ENCODE results near the gene MOB3C.

The MOB3C gene

DNA sequence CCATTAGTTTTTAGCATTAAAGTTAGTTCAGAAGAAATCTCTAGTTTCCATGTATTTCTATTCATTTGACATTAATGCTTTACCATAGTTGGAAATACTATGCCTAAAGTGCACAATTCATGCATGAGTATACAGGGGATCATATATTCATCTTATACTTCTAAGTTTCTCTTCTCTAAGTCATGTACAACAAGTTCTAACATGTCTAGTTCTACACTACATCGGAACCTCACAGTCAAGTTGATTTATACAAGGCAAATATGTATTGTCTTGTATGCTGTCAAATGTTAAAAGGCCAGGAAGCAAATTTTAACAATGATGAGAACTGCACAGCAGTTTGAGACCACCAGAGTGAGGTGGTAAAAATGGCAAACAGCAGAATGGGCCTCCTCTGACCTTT lies 22.9 kb upstream of the MOB3C start:
- DNase-seq (ENCODE audit: extremely low read depth in 1 of 2, low read depth in 1 of 2): no peak

DNA sequence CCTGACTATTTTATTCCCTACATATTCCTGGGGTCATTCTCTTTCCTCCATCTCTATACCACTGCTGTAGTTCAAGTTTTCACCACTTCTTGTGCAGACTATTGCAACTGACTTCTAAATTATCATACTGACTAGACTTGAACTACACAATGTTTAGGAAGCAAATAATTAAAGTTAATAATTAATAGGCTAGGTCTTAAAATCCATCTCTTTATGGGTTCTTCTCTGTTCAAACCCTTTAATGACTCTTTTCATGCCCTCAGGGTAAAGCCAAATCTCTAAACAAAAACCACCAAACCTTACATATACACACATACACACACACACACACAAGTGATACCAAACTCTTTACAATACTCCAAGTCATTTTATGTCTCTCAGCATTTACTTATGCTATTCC lies 22.3 kb upstream of the MOB3C start:
- DNase-seq (ENCODE audit: extremely low read depth in 1 of 2, low read depth in 1 of 2): no peak

DNA sequence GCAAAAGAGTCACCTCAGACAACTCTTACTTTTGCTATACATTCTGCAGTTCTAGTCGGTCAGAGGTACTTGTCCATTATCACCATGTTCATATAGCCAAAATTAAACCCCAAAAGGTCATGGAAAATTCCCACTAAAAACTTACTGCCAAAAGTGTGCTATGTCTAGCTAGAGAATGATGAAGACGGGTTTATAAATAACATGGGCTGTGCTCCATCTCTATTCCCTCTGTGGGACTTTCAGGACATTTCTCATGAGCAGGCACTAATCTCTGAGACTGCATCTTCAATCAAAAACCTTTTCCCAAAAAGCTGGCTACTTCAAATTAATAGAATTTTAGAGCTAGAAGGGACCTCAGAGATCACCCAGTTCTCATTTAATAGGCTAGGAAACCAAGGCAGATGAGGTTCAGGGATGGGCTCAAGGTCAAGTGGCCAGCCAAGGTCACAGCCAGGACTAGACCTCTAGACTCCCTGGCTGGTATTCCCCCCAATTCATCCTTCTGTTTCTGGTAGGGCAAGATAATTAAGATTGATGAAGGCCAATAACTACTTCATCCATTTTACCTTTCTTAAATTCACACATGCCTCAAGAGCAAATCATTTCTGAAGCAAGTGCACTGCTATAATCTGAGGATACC lies 21.0 kb upstream of the MOB3C start:
- no peak for DNase-seq (ENCODE audit: extremely low read depth in 1 of 2, low read depth in 1 of 2)

DNA sequence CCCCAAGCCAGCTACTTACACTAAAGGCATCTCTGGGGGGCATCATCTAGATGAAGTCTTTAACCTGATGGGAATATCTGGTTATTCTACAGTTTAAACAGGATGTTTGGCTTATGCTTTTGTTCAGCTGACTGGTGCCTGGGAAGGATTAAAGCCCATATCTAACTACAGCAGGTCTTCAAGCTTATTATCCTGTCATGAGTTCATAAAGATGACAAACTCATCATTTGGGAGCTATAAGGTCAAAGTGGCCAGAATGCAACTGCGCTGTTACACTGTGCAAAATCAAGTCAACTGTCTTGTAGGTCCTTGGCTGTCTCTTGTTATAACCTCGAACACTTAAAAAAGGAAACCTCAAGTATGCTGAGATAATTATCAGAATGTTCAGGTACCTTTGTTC lies 18.6 kb upstream of the MOB3C start:
- DNase-seq (ENCODE audit: extremely low read depth in 1 of 2, low read depth in 1 of 2): no peak

DNA sequence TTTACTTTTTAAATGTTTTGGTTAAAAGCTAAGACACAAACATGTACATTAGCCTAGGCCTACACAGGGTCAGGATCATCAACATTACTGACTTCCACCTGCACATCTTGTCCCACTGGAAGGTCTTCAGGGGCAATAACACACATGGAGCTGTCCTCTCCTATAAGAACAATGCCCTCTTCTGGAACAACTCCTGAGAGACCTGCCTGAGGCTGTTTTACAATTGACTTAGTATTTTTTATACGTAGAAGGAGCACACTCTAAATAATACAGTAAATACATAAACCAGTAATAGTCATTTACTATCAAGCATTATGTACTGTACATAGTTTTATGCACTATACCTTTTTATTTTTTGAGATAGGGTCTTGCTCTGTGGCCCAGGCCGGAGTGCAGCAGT lies 14.1 kb upstream of the MOB3C start:
- no peak for DNase-seq (ENCODE audit: extremely low read depth in 1 of 2, low read depth in 1 of 2)

DNA sequence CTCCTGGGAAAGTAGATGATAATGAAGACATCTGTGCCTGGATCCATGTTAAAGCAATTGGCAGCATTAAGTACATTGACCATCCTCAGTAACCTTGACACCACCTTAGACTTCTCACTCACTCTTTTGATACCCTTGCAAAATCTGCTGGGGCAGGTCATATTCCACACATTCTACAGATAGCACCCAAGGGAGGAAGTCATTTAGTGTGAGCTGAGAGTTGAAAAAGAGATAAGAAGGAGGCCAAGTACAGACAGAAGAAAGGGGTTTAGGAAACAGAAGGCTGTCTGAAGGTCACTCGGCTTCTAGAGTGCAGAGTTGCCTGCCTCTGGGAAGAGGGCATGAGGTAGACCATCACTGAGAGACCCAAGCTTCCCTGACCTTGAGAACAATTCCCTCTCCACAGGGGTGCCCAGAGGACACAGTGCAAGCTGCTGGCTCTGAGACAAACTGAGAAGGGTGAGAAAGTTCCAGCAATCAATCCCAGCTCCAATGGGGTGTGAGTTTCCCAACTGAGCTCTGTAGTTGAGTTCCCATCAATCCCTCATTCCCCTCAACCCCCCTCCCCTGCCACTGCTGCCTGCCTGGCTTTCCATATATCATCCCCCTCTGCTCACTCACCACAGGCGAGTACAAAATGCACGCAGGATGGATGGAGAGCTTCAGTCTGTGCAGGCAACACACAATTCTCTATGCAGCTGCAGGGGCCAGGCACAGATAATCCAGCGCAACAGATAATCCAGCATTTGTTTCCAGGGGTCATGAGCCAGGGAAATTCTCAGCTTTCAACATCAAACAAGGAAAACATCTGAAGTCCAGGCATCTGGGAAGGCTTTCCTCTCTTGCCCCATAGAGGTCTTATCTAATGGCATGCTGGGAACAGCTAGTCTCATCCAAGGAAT lies 7.4 kb upstream of the MOB3C start:
- no peak for DNase-seq (ENCODE audit: extremely low read depth in 1 of 2, low read depth in 1 of 2)

DNA sequence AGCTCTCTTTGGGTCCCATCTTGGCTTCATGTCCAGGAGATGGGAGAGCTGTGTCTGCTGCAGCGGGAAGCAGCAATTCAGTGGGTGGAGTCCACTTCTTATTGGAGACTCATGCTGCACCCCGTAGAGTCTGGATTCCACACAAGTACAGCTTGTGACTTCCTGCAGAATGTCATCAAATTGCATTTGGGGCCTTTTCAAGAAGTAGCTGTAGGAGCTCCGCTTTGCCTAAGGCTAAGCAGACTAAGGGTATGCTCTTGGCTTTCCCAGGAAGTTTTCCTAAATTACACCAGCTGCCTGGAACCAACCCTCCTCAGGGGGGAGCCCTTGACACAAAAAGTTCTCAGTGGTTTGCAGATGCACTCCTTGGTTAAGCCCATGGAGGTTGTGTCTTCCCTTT lies 5.7 kb upstream of the MOB3C start:
- DNase-seq (ENCODE audit: extremely low read depth in 1 of 2, low read depth in 1 of 2): no peak

DNA sequence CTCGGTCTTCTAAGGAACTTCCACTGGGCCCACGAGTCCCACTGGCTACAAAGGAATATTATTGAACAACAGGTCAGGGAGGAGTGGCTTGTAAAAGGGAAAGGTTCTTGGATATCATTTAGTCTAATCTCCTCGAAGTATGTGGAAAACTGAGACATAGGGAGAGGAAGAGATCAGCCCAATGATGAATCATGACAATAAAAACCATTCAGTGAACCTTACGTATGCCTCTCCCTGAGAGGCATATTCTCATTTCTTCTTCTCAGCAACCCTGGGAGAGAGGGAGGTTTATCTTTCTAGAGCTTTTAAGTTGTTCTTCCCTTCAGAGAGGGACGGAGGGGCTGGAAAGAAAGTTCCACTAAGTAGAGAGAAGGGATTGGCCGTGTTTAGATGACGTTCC lies 5.3 kb upstream of the MOB3C start:
- DNase-seq (ENCODE audit: extremely low read depth in 1 of 2, low read depth in 1 of 2): no peak

DNA sequence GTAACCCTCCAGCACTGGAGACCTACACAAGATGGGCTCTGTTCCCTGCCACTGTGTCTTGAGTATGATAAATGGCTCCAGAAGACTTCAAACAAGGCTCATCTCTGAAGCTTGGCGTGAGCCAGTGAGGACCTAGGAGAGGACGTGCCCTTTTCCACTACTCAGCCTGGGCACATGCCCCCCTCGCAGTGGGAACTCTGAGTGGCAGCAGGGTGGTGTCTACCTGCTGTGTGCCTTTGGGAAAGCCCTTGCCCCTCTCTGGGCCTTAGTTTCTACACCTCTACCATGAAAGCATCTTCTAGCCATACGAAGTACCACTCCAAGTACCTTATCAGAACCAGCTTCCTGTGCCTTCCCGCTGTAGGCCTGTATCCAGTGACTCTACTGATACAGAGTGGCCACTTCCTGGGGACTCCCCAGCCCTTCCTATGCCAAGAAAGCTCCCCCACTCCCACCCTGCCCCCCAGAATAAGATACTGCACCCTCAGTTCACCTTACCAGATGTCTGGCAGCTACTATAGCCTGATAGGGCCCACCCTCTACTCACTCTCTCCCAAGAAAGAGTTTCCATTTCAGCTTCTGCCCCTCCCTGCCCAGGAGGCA lies 3.1 kb upstream of the MOB3C start:
- DNase-seq (ENCODE audit: extremely low read depth in 1 of 2, low read depth in 1 of 2): no peak

DNA sequence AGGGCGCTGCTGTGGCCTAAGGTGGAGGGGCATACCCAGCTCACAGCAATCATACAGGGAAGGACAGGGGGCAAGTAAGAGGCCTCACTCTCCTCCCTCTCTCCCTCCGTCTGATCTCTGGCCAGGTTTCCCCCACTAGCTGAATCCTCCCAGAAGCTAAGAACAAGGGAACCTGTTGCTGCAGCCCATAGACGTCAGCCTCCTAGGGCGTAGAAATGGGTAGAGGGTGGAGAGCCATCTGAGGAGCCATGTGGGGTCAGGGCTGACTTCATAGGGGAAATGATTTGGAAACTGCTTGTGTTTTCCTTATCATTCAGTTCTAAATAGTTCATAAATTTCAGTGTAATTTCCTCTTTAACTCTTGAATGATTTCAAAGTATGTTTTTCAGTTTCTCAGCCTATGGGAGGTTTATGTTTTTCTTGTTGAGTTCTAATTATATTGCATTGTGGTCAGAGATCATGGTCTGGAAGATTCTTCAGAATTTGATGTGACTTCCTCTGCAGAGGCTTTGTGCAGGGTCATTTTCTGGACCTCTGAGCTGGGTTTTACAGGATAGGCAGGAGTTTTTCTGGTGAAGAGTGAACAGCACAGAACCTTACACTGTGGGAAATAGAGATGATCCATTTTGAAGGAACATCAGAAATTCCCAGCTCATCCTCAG lies 2.3 kb upstream of the MOB3C start:
- no peak for DNase-seq (ENCODE audit: extremely low read depth in 1 of 2, low read depth in 1 of 2)

DNA sequence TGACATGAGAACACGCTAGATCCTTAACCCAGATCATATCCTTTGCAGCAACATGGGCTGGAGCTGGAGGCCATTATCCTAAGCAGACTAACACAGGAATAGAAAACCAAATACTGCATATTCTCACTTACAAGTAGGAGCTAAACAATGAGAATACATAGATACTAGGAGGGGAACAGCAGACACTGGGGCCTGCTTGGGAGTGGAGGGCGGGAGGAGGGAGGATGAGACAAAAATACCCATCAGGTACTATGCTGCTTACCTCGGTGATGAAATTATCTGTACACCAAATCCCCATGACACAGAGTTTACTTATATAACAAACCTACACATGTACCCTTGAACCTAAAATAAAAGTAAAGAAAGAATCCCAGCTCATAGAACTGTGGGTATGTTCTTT lies 1.2 kb upstream of the MOB3C start:
- no peak for DNase-seq (ENCODE audit: extremely low read depth in 1 of 2, low read depth in 1 of 2)

DNA sequence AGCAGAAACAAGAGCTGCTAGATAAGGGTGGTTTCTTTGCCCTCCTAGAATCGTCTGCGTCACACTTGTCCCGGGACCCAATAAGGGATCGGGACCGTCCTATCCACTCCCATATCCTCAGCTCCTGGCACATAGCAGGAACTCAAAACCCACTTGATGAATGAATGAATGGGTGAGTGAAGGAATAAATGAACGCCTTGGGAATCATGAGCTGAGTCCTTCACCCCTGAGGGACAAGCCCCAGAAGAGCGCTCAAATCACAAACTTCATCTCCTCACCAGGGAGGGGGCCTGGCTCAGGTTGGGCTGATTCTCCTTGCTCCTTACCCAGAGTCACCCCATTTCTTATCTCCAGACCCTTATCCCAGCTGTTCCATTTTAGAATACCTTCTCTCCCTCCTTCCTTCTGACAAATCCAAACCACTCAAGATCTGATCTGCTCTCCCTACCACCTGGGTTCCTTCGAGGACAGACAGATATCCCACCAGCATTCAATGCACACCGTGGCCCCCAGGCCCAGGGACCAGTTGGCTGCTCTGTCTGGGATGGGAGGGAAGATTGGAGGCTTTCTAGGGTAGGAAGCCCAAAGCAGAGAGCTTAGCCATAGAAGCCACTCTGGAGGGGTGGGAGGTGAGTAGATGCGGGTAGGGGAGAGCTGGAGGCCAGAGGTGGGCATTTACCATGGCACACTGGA lies 643 bp upstream of the MOB3C start:
- no peak for DNase-seq (ENCODE audit: extremely low read depth in 1 of 2, low read depth in 1 of 2)

DNA sequence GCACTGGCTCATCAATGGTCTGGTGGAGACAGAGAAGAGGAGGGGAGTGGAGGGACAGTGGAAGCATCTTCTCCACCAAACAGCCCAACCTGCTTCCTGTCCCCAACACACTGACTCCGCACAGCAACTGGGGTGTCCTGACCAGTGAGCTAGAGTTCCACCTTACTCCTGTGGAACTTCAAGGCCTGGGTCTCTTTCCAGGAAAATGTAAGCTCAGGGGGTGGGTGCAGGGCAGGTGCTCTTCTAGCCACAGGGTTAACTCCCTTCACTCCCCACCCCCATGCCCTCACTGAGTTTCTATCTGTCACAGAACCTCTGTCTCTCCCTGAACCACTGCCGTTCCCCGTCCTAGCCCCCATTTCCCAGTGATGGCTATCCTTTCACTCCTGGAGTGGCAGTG lies 876 bp downstream of the MOB3C start:
- no peak for DNase-seq (ENCODE audit: extremely low read depth in 1 of 2, low read depth in 1 of 2)

DNA sequence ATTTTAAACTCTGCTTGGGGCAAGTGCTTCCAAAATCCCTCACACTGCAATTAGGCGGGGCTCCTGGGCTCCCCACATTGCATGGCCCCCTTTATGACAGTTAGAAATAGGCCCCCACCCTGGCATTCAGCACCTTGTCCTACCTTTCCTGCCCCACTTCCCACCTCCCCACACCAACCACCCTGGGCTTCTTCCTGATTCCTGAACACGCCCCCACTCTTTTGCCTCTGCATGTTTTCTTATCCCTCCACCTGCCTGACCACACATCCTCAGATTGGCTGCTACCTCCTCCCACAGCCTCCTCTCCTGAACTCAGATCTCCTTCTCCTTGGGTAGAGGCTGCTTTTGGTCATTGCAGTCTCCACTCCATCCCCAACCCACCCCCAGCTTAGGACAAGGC lies 1.5 kb downstream of the MOB3C start:
- DNase-seq (ENCODE audit: extremely low read depth in 1 of 2, low read depth in 1 of 2): no peak

DNA sequence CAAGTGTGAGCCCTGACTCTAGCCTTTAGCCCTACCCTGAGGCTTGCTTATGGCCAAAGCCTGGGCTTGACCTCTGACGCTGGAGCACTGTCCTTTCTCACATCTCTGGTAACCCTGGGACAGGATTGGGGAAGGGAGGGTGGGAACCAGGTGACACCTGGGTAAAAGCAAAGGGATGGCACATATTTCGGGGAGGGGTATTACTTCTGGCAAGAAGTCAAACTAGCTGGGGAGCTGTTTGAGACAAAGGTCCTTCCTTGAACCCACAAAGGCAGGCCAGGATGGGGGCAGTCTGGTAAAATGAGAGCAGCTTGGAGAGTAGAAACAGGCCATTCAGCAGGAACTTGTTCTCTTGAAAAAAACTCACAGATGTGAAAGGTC lies 2.0 kb downstream of the MOB3C start:
- DNase-seq (ENCODE audit: extremely low read depth in 1 of 2, low read depth in 1 of 2): no peak

DNA sequence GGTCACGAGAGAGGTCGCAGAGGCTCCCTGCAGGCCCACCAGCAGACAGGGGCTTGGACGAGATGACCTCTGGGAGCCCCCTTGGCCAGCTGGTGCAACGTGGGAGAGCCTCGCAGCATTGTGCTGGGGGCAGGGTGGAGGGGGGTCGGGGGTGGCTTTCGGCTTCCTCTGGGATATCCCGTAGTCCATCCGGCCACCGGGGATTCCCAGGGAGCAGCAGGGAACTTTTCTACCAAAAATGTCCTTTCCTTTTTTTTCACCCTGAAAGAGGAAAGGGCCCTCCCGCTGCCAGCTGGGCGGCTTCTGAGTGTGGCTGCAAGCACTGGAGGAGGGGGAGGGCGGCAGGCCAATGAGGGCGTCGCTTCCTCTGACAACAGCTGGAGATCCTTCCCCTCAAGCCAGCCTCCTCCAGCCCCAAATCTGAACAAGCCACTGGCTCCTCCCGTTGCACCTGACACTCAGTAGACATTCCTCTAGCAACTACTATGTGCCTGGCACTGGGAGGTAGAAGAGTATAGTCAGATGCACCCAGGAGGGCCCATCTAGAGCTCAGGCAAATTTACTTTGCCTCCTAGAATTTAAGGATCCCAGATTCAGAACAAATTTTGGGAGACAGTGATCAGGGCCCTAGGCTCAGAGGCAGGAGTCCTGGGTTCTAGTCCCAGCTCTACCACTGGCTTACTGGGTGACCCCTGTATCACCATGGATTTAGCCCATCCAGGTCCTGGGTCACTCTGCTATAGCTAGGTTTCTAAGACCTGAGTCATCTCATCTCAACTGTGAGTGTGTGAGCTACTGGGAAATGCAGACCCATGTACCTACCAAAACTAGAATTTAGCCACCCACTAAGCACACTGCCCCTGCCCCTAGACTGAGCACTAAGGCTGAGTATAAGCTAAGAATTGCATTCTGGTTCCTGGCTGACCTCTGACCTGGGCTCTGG lies 2.7 kb downstream of the MOB3C start:
- no peak for DNase-seq (ENCODE audit: extremely low read depth in 1 of 2, low read depth in 1 of 2)

DNA sequence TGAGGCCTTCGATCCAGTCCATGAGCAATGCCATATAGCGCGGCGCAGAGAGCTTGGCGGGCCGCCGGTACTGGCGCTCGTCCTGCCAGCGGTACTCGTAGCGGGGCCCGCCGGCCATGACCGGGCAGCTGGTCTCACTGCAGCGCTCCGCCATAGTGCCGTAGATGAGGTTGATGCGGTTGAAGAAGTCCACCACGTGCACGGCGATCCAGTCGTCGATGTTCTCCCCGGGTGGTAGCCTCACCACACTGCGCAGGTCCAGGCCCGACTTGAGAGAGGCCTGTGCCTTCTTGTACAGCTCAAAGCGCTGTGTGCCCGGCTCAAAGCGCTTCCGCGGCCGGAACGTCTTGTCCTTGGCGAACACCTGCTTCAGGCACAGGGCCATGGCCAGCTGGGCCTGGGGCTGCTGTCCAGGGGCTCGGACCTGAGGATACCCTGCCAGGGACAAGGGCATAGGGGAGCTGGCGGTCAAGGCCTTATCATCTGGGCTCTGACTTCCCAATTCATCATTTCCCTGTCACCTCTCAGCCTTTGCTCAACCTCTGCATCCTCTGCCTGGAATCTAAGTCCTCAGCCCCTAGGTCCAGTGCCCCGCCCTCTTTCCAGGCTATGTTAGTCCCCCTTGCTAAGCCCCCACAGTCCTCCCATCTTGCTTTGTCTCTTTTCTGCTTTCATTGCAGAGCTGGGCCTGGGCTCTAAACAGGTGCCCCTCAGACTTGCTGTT lies 3.5 kb downstream of the MOB3C start:
- DNase-seq (ENCODE audit: extremely low read depth in 1 of 2, low read depth in 1 of 2): no peak

DNA sequence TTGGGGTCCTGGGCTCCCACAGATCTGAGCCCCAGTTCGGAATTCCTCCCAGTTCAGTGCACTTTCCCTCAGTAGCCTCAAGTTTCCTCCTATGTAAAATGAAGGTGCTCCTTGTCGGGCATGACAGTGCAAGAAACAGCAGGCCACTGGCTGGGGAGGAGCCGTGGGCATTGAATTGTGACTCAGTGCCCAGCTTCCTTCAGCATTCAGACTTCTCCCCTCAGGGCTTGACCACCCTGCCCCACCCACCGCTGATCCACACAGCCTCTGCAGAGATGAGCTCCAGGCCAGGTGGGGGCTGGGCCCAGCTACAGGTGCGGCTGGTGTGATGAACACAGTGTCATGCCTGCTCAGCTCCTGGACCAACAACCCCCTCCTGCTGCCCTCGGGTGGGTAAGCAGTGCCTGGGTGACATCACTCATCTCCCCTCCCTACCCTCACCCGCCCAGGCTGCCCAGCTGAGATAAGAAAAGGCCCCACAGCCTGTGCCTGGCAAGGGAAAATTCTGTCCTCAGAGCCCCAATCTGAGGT lies 4.9 kb downstream of the MOB3C start:
- no peak for DNase-seq (ENCODE audit: extremely low read depth in 1 of 2, low read depth in 1 of 2)
